ENCODE results near the gene CSNK2B. TPM values are rescaled to one million over a fixed set of nuclear protein-coding genes. Genes with fewer than 3 reads are reported as not detected.

Gene CSNK2B
- total and polyA plus RNA-seq, 10 of the 15 experiments (the other 5 are each of a cell fraction or from before 2014, with no cell fraction given): 56.3 to 405 (median 286) TPM

- TF ChIP-seq ZZZ3 (IDR thresholded peaks at IDR 0.05; ENCODE audit: control insufficient read depth, insufficient read length, low read depth) (no peak), BRCA1 (IDR thresholded peaks at IDR 0.05; ENCODE audit: low read depth, low read length) (no peak), KLF5 (IDR thresholded peaks at IDR 0.05; ENCODE audit: partially characterized antibody) (peak; percentile 19), SREBF1 (IDR thresholded peaks at IDR 0.05; ENCODE audit: low read length) (peak; percentile 79), RFX5 (IDR thresholded peaks at IDR 0.05; ENCODE audit: low read depth, low read length) (no peak), ZSCAN29 (IDR thresholded peaks at IDR 0.05) (0 out of 2 replicates have a peak, but pooled peaks have one; percentile 8), YY1 (IDR thresholded peaks at IDR 0.05; ENCODE audit: low read depth, low read length) (peak; percentile 84), GATAD2B (conservative IDR thresholded peaks at IDR 0.05; ENCODE audit: low read depth) (peak; percentile 27; the same call in 1 of the 2 replicates), BHLHE40 (IDR thresholded peaks at IDR 0.05; ENCODE audit: borderline replicate concordance in 1 of 2, low read depth in 2 of 2, low read length in 1 of 2) (peak; percentile 59 to 67), CHD1 (IDR thresholded peaks at IDR 0.05; ENCODE audit: low read depth, low read length) (0 out of 2 replicates have a peak, but pooled peaks have one; percentile 40), MYB (IDR thresholded peaks at IDR 0.05; ENCODE audit: borderline replicate concordance, low read depth, low read length) (no peak), REST (IDR thresholded peaks at IDR 0.05; ENCODE audit: low read depth, low read length) (no peak), RB1 (IDR thresholded peaks at IDR 0.05; ENCODE audit: borderline replicate concordance) (no peak), FOS (IDR thresholded peaks at IDR 0.05; ENCODE audit: borderline replicate concordance, extremely low read depth, insufficient read length) (no peak), TAF1 (IDR thresholded peaks at IDR 0.05; ENCODE audit: borderline replicate concordance, low read depth, low read length) (peak; percentile 73), KAT2A (conservative IDR thresholded peaks at IDR 0.05; ENCODE audit: control insufficient read depth, low read depth, low read length) (no peak), CBX3 (IDR thresholded peaks at IDR 0.05; ENCODE audit: borderline replicate concordance, low read depth) (no peak), SMAD1 (IDR thresholded peaks at IDR 0.05; ENCODE audit: low read depth, partially characterized antibody) (no peak), BCL11A (IDR thresholded peaks at IDR 0.05; ENCODE audit: low read depth, low read length) (no peak)
- TF ChIP-seq, protein P1, sequence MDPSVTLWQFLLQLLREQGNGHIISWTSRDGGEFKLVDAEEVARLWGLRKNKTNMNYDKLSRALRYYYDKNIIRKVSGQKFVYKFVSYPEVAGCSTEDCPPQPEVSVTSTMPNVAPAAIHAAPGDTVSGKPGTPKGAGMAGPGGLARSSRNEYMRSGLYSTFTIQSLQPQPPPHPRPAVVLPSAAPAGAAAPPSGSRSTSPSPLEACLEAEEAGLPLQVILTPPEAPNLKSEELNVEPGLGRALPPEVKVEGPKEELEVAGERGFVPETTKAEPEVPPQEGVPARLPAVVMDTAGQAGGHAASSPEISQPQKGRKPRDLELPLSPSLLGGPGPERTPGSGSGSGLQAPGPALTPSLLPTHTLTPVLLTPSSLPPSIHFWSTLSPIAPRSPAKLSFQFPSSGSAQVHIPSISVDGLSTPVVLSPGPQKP (IDR thresholded peaks at IDR 0.05; ENCODE audit: low read depth, low read length): peak; percentile 78
- TF ChIP-seq, protein P2, sequence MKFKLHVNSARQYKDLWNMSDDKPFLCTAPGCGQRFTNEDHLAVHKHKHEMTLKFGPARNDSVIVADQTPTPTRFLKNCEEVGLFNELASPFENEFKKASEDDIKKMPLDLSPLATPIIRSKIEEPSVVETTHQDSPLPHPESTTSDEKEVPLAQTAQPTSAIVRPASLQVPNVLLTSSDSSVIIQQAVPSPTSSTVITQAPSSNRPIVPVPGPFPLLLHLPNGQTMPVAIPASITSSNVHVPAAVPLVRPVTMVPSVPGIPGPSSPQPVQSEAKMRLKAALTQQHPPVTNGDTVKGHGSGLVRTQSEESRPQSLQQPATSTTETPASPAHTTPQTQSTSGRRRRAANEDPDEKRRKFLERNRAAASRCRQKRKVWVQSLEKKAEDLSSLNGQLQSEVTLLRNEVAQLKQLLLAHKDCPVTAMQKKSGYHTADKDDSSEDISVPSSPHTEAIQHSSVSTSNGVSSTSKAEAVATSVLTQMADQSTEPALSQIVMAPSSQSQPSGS (IDR thresholded peaks at IDR 0.05; ENCODE audit: low read length): no peak
- TF ChIP-seq, protein P3, sequence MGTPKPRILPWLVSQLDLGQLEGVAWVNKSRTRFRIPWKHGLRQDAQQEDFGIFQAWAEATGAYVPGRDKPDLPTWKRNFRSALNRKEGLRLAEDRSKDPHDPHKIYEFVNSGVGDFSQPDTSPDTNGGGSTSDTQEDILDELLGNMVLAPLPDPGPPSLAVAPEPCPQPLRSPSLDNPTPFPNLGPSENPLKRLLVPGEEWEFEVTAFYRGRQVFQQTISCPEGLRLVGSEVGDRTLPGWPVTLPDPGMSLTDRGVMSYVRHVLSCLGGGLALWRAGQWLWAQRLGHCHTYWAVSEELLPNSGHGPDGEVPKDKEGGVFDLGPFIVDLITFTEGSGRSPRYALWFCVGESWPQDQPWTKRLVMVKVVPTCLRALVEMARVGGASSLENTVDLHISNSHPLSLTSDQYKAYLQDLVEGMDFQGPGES (IDR thresholded peaks at IDR 0.05): 0 out of 2 replicates have a peak, but pooled peaks have one; percentile 32
Observed at GRCh38 chr6:31665501-31666336, at the start of gene CSNK2B (continued).
